Coronary artery (tissue), 2 donors: ENCODE data around the gene HK2.

ENCODE experiments used
- DNase-seq: peaks from one replicate; pipeline ENCODE4 v3.0.0-alpha.2; 2017; ENCODE audit warnings: low spot score
- H3K27ac ChIP-seq, 2 donors: fragments of 200-600 bp; sonication (generic); one replicate each; pipeline ENCODE4 v1.5.1; 2016 to 2019
- H3K4me3 ChIP-seq: fragments of 200-600 bp; sonication (generic); 2 replicates; pipeline ENCODE4 v1.5.1; 2016; ENCODE audit warnings: mild to moderate bottlenecking, moderate library complexity
- TF ChIP-seq, protein P1 (sequence below): fragments of 200-600 bp; sonication (generic); IDR thresholded peaks from one replicate; pipeline ENCODE4 v1.5.1; 2019; ENCODE audit warnings: antibody characterized with exemption

The HK2 gene

DNA sequence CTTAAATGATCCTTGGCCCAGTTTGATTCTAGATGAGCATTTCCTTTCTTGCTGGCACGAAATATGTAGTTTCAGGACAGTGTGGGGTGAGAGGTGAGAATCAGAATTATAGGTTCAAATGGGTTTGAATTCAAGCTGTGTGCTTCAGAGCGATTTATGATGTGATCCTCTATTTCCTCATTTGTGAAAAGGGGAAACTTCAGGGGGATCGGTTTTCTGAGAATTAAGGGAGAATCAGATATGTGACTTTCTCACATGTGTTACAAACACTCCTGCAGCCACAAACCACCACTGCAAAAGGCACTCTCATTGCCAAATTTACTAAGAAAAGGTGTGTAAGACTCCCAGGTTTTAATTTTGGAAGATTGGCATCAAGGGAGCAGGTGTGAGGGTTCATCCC lies 24.4 kb downstream of the HK2 start:
- Histone ChIP-seq H3K27ac (no peak overlapping the region), H3K4me3 (no peak overlapping the region)
- TF ChIP-seq, protein P1, sequence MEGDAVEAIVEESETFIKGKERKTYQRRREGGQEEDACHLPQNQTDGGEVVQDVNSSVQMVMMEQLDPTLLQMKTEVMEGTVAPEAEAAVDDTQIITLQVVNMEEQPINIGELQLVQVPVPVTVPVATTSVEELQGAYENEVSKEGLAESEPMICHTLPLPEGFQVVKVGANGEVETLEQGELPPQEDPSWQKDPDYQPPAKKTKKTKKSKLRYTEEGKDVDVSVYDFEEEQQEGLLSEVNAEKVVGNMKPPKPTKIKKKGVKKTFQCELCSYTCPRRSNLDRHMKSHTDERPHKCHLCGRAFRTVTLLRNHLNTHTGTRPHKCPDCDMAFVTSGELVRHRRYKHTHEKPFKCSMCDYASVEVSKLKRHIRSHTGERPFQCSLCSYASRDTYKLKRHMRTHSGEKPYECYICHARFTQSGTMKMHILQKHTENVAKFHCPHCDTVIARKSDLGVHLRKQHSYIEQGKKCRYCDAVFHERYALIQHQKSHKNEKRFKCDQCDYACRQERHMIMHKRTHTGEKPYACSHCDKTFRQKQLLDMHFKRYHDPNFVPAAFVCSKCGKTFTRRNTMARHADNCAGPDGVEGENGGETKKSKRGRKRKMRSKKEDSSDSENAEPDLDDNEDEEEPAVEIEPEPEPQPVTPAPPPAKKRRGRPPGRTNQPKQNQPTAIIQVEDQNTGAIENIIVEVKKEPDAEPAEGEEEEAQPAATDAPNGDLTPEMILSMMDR: no peak
- DNase-seq: no peak

DNA sequence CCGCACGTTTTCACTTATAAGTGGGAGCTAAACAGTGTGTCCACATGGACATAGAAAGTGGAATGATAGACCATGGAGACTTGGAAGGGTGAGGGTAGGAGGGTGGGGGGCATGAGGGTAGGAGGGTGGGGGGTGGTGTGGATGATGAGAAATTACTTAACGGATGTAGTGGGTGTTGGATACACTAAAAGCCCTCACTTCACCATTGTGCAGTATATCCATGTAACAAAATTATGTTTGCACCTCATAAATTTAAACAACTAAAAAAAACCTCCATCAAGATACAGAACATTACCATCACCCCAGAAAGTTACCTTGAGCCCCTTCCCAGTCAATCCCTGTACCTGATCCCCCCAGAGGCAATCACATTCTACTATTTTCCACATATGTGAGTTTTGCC lies 26.2 kb downstream of the HK2 start:
- Histone ChIP-seq H3K4me3 (no peak overlapping the region), H3K27ac (no peak overlapping the region)
- no peak for DNase-seq
- TF ChIP-seq, protein P1: no peak

DNA sequence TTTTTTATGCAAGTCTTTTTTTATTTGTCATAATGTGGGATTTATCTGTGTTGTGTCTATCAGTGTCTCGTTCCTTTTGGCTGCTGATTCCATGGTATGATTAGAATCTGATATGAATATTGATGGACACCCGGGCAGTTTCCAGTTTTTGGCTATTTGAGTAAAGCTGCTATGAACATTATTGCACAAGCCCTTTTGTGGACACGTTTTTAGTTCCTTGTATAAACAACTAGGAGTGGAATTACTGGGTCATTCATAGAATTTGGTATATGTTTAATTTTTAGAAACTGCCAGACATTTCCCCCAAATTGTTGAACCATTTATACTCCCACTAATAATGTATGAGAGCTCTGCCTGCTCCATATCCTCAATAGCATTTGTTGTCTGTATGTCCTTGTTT lies 26.6 kb downstream of the HK2 start:
- no peak overlapping the region for H3K27ac ChIP-seq
- DNase-seq: no peak
- TF ChIP-seq, protein P1: no peak
- no peak overlapping the region for H3K4me3 ChIP-seq

DNA sequence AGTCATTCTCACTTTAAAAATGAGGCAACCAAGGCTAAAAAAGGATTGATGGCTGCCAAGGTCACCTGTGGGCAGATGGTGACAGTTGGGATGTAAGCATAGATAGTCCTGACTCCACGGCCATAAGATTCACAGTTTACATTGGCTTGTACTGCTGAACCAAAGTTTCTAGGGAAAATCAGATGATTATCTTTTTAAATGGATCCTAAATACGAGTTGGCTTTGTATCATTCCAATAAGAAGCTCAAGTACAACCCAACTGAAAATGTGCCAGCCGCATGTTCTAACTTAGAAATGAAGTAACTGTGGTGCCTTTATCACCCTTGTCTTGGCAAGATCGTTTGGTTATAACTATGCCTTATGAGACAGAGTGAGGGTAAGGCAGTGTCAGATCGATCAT lies 27.6 kb downstream of the HK2 start:
- TF ChIP-seq, protein P1: no peak
- Histone ChIP-seq H3K4me3 (no peak overlapping the region), H3K27ac (no peak overlapping the region)
- no peak for DNase-seq

DNA sequence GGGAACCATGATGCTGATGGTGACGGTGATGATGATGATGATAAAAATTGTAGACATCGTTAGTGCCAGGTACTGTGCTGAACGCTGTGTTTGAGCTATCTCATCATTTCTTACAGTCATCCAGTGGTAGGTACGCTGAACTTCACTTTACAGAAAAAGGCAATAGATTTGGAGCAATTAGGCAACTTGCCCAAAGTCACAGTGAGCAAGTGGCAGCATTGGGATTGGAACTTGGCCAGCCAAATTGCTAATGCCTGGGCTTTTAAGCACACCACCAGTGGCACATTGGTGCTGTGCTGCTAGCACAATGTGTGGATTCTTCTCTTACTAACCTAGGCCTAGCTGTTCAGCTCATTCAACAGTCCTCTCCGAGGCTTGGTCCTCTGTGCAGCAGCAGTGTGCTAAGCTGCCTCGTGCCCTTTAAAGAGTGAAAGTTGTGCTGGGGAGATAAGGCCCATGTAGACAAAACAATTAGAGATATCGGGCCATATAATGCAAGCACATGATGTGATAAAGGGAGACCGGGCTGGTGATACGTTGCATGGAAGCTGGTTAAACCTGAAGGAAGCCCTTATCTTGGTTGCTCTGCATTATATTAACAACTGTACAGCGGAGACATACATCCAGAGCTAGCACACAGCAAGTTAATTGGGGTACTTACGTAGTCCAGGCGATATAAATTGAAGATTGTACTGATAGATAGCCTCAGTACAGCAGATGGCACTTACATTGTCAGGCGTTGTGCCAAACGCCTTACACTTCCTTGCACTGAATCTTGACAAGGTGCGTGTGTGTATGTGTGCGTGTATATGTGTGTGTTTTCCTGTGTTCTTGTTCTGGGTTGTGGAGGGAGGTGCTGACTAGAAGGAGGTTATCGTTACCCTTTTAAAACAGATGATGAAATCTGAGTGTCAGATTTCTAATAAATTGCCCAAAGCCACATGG lies 28.4 kb downstream of the HK2 start:
- no peak overlapping the region for H3K4me3 ChIP-seq
- no peak overlapping the region for H3K27ac ChIP-seq

DNA sequence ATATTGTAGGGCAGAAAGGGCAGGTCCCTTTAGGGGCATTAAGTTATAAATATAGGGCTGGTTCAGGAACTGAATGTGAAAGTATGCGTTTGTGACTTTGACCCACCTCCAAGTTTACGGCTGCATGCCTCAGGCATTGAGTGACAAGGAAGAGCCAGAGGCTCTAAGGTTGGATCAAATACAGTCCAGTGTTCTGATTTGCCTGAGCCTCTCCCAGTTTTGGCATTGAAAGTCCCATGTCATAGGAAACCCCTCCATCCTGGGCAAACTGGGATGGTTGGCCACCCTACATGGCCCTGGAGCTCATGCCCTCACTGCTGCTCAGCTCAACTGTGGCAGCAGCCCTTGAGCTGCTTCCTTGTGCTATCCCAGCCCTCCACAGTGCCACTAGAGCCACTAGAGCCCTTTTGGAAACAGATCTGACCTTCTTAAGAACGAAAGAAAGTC lies 29.9 kb downstream of the HK2 start:
- no peak for DNase-seq
- TF ChIP-seq, protein P1: no peak
- Histone ChIP-seq H3K4me3 (no peak overlapping the region), H3K27ac (no peak overlapping the region)

More for the DNA sequence above, 28.4 kb downstream of the HK2 start:
- no peak for DNase-seq
- TF ChIP-seq, protein P1: no peak
